HUES64 (cell line): Measurements from ENCODE around the gene ENO3.

ENCODE experiments used
- H3K27ac ChIP-seq: 2 replicates; pipeline ENCODE4 v1.7.0; 2013; ENCODE audit warnings: low read depth, low read length, inconsistent platforms
- H3K27me3 ChIP-seq: 2 replicates; pipeline ENCODE4 v1.6.1; 2013; ENCODE audit warnings: mild to moderate bottlenecking, low read length; ENCODE audit not compliant: insufficient read depth
- H3K36me3 ChIP-seq: 2 replicates; pipeline ENCODE4 v1.6.1; 2013; ENCODE audit warnings: mild to moderate bottlenecking, low read length; ENCODE audit not compliant: insufficient read depth
- H3K4me1 ChIP-seq: 2 replicates; pipeline ENCODE4 v1.6.1; 2013; ENCODE audit warnings: mild to moderate bottlenecking, low read length, moderate library complexity; ENCODE audit not compliant: insufficient read depth
- H3K4me3 ChIP-seq: 2 replicates; pipeline ENCODE4 v1.5.1; 2013; ENCODE audit warnings: mild to moderate bottlenecking, low read length, moderate library complexity
- H3K9ac ChIP-seq: 2 replicates; pipeline ENCODE4 v1.6.1; 2013; ENCODE audit warnings: mild to moderate bottlenecking, low read depth, low read length
- H3K9me3 ChIP-seq: 2 replicates; pipeline ENCODE4 v1.6.1; 2013; ENCODE audit warnings: low read depth, low read length; ENCODE audit not compliant: insufficient read depth
- WGBS: fragments of 150-250, 120-280 bp; methylation state at CpG from one replicate; pipeline ENCODE4 v1.1.7; 2013; ENCODE audit warnings: missing lambda C conversion rate; 5-methylcytosine and 5-hydroxymethylcytosine counted together

Gene ENO3

GRCh38 chr17:4951486-4951885 lies 567 bp downstream of the ENO3 start:
- no peak overlapping the region for H3K27ac ChIP-seq
- peaks cover 10% of the 10 kb centered on the region for H3K36me3 ChIP-seq
- peak overlapping the region; percentile 76 for H3K4me3 ChIP-seq
- WGBS, result 63% methylated on average over 3 of the region's 3 CpGs
- peaks cover 16% of the 10 kb centered on the region for H3K4me1 ChIP-seq
- no peak overlapping the region; the same call in 1 of the 2 replicates for H3K9ac ChIP-seq
- no peaks in the 10 kb centered on the region for H3K27me3 ChIP-seq
- H3K9me3 ChIP-seq, result no peaks in the 10 kb centered on the region

- 90% methylated on average over 14 of the region's 14 CpGs for WGBS
- Histone ChIP-seq H3K9ac (no peak overlapping the region), H3K27me3 (no peaks in the 10 kb centered on the region), H3K4me1 (peaks cover 13% of the 10 kb centered on the region), H3K27ac (no peak overlapping the region), H3K4me3 (no peak overlapping the region), H3K36me3 (no peaks in the 10 kb centered on the region), H3K9me3 (no peaks in the 10 kb centered on the region)
Observed at GRCh38 chr17:4953451-4953961, 2.6 kb downstream of the ENO3 start.

- WGBS, result 96% methylated on average over 8 of the region's 8 CpGs
- Histone ChIP-seq H3K4me3 (no peak overlapping the region), H3K9me3 (no peaks in the 10 kb centered on the region), H3K27me3 (no peaks in the 10 kb centered on the region), H3K36me3 (peaks cover 12% of the 10 kb centered on the region), H3K27ac (no peak overlapping the region), H3K4me1 (peaks cover 13% of the 10 kb centered on the region), H3K9ac (no peak overlapping the region)
Observed at GRCh38 chr17:4955091-4955490, 4.2 kb downstream of the ENO3 start.

- H3K27ac ChIP-seq, result no peak overlapping the region
- no peak overlapping the region for H3K4me3 ChIP-seq
- H3K4me1 ChIP-seq, result peaks cover 12% of the 10 kb centered on the region
- 81% methylated on average over 10 of the region's 10 CpGs for WGBS
- H3K9ac ChIP-seq, result no peak overlapping the region
- peaks cover 20% of the 10 kb centered on the region for H3K36me3 ChIP-seq
- no peaks in the 10 kb centered on the region for H3K9me3 ChIP-seq
- H3K27me3 ChIP-seq, result no peaks in the 10 kb centered on the region
Observed at GRCh38 chr17:4956493-4957061, 5.7 kb downstream of the ENO3 start.

GRCh38 chr17:4958102-4958501 lies 7.2 kb downstream of the ENO3 start:
- H3K4me1 ChIP-seq, result peaks cover 8% of the 10 kb centered on the region; the same call in 1 of the 2 replicates
- H3K4me3 ChIP-seq, result no peak overlapping the region
- 97% methylated on average over 3 of the region's 3 CpGs for WGBS
- H3K36me3 ChIP-seq, result peaks cover 20% of the 10 kb centered on the region
- no peaks in the 10 kb centered on the region for H3K27me3 ChIP-seq
- H3K9me3 ChIP-seq, result no peaks in the 10 kb centered on the region
- H3K9ac ChIP-seq, result no peak overlapping the region
- no peak overlapping the region for H3K27ac ChIP-seq

GRCh38 chr17:4959261-4959965 lies 8.5 kb downstream of the ENO3 start:
- Histone ChIP-seq H3K27me3 (no peaks in the 10 kb centered on the region), H3K4me1 (peaks cover 8% of the 10 kb centered on the region; the same call in 1 of the 2 replicates), H3K4me3 (no peak overlapping the region), H3K27ac (no peak overlapping the region), H3K36me3 (peaks cover 20% of the 10 kb centered on the region), H3K9me3 (no peaks in the 10 kb centered on the region), H3K9ac (no peak overlapping the region)
- WGBS, result 94% methylated on average over 18 of the region's 18 CpGs

- Histone ChIP-seq H3K36me3 (peaks cover 24% of the 10 kb centered on the region), H3K27me3 (no peaks in the 10 kb centered on the region), H3K4me3 (no peak overlapping the region), H3K4me1 (peaks cover 8% of the 10 kb centered on the region; the same call in 1 of the 2 replicates), H3K27ac (0 out of 2 replicates have a peak overlapping the region, but pooled peaks have one; percentile 9), H3K9me3 (no peaks in the 10 kb centered on the region), H3K9ac (no peak overlapping the region; the same call in 1 of the 2 replicates)
- WGBS, result 74% methylated on average over 9 of the region's 9 CpGs
Observed at GRCh38 chr17:4960279-4960922, 9.5 kb downstream of the ENO3 start.

- Histone ChIP-seq H3K27ac (no peak overlapping the region), H3K9me3 (no peaks in the 10 kb centered on the region), H3K4me3 (no peak overlapping the region), H3K9ac (no peak overlapping the region), H3K27me3 (no peaks in the 10 kb centered on the region), H3K4me1 (peaks cover 16% of the 10 kb centered on the region; the same call in 1 of the 2 replicates), H3K36me3 (peaks cover 12% of the 10 kb centered on the region; the same call in 1 of the 2 replicates)
- WGBS, result 96% methylated on average over 13 of the region's 15 CpGs
Observed at GRCh38 chr17:4965311-4965986, 14.5 kb downstream of the ENO3 start.

GRCh38 chr17:4966844-4967538 lies 16.1 kb downstream of the ENO3 start:
- Histone ChIP-seq H3K9ac (peak overlapping the region; percentile 88), H3K4me3 (peak overlapping the region; percentile 73), H3K9me3 (no peaks in the 10 kb centered on the region), H3K36me3 (peaks cover 6% of the 10 kb centered on the region), H3K27ac (peak overlapping the region; percentile 95), H3K4me1 (peaks cover 11% of the 10 kb centered on the region; the same call in 1 of the 2 replicates), H3K27me3 (no peaks in the 10 kb centered on the region)
- WGBS, result 1% methylated on average over 42 of the region's 42 CpGs
